GM12878 (cell line): Measurements from ENCODE around the gene FAM184B. TPM values are rescaled to one million over a fixed set of nuclear protein-coding genes. Genes with fewer than 3 reads are reported as not detected.
A peak's percentile ranks its signal among the peaks of the same experiment; 100 is the strongest.

ENCODE experiments used
- ATAC-seq: fragments of 200-7000 bp; cut with Tn5 transposase; 3 replicates; pipeline ENCODE4 v1.9.1; 2020; ENCODE audit warnings: mild to moderate bottlenecking, moderate library complexity
- BruUV-seq: library from RNA; stranded (reverse); fragments of 400-500 nt; replicated peaks from 2 replicates; lab custom pipeline; 2021; lab: Mats Ljungman, UMichigan
- CTCF ChIA-PET: fragments of 300-600 bp; sonication (Branson Sonifier 250); formaldehyde crosslinking; extraction: SDS; loops from one replicate; lab custom pipeline; 2021; ENCODE audit warnings: inconsistent platforms; lab: Yijun Ruan, JAX
- POLR2A ChIA-PET: fragments of 350-600 bp; formaldehyde crosslinking; extraction: SDS; loops from one replicate; lab custom pipeline; 2021; ENCODE audit warnings: inconsistent platforms; lab: Charles Lee
- RAD21 ChIA-PET: fragments of 300-600 bp; sonication (Branson Sonifier 250); formaldehyde crosslinking; loops from one replicate; lab custom pipeline; 2023; ENCODE audit warnings: antibody characterized with exemption; ENCODE audit not compliant: unreplicated experiment; lab: Charles Lee
- SMC1A ChIA-PET: fragments of 300-600 bp; sonication (Branson Sonifier 250); formaldehyde crosslinking; loops from one replicate; lab custom pipeline; 2023; ENCODE audit not compliant: unreplicated experiment, uncharacterized antibody; lab: Charles Lee
- DNase-seq: peaks from one replicate; pipeline ENCODE4 v3.0.0-alpha.2; 2011; ENCODE audit warnings: low read depth, low spot score
- FAIRE-seq: peaks from 3 replicates; lab custom pipeline; 2011; peaks lifted over from hg19 to GRCh38; lab: Jason Lieb, UNC
- H2AFZ ChIP-seq: 2 replicates; pipeline ENCODE4 v1.6.0; 2011; ENCODE audit warnings: low read depth, low read length, control low read depth; ENCODE audit not compliant: control insufficient read depth
- H3K27ac ChIP-seq: 2 replicates; pipeline ENCODE4 v1.5.1; 2011; ENCODE audit warnings: control low read depth; ENCODE audit not compliant: control insufficient read depth, insufficient read depth
- H3K27me3 ChIP-seq, 2 experiments: replicated peaks in 1 of 2; 2 replicates each; pipeline versions ENCODE4 v1.6.0 to v1.6.1; 2011; ENCODE audit warnings: low read length in 1 of 2; ENCODE audit not compliant: control insufficient read depth in 2 of 2, insufficient read depth in 2 of 2
- H3K36me3 ChIP-seq, 2 experiments: 2 replicates each; pipeline ENCODE4 v1.5.1; 2011; ENCODE audit warnings: low read length in 1 of 2; ENCODE audit not compliant: control insufficient read depth in 2 of 2, insufficient read depth in 2 of 2
- H3K4me1 ChIP-seq: 2 replicates; pipeline ENCODE4 v1.6.1; 2011; ENCODE audit warnings: mild to moderate bottlenecking, low read length, moderate library complexity, mixed read lengths; ENCODE audit not compliant: control insufficient read depth, insufficient read depth
- H3K4me2 ChIP-seq: 2 replicates; pipeline ENCODE4 v1.6.0; 2011; ENCODE audit warnings: control low read depth; ENCODE audit not compliant: control insufficient read depth, insufficient read depth
- H3K4me3 ChIP-seq: fragments of 200-600 bp; sonication (generic); 2 replicates; pipeline ENCODE4 v1.5.1; 2016
- H3K79me2 ChIP-seq: 2 replicates; pipeline ENCODE4 v1.6.0; 2011; ENCODE audit warnings: low read length; ENCODE audit not compliant: control insufficient read depth, insufficient read depth
- H3K9ac ChIP-seq: 2 replicates; pipeline ENCODE4 v1.8.0; 2011; ENCODE audit warnings: low read length, control low read depth, mixed read lengths; ENCODE audit not compliant: control insufficient read depth, insufficient read depth
- H3K9me3 ChIP-seq: replicated peaks from 3 replicates; pipeline ENCODE4 v1.5.1; 2011; ENCODE audit warnings: mild to moderate bottlenecking, low read length; ENCODE audit not compliant: control insufficient read depth, insufficient read depth
- H4K20me1 ChIP-seq: 2 replicates; pipeline ENCODE4 v1.6.0; 2011; ENCODE audit not compliant: control insufficient read depth, insufficient read depth
- ATF2 ChIP-seq: IDR thresholded peaks from 2 replicates; pipeline ENCODE4 v1.6.1; 2012; ENCODE audit warnings: low read length, inconsistent platforms
- BACH1 ChIP-seq: fragments of 450-650 bp; IDR thresholded peaks from 2 replicates; pipeline ENCODE4 v1.6.1; 2017; ENCODE audit warnings: mild to moderate bottlenecking, borderline replicate concordance
- CREB1 ChIP-seq: IDR thresholded peaks from 2 replicates; pipeline ENCODE4 v1.6.1; 2012; ENCODE audit warnings: low read depth, mild to moderate bottlenecking, inconsistent platforms
- JUNB ChIP-seq: IDR thresholded peaks from 2 replicates; pipeline ENCODE4 v1.6.1; 2016; ENCODE audit warnings: antibody characterized with exemption, mild to moderate bottlenecking
- NFYB ChIP-seq: IDR thresholded peaks from 2 replicates; pipeline ENCODE4 v1.6.1; 2011; ENCODE audit warnings: low read depth, mild to moderate bottlenecking, low read length, improper control_type of control experiment, moderate library complexity; ENCODE audit not compliant: insufficient read depth
- NR2C2 ChIP-seq: IDR thresholded peaks from 2 replicates; pipeline ENCODE4 v1.6.1; 2011; ENCODE audit warnings: borderline replicate concordance, low read depth; ENCODE audit not compliant: control insufficient read depth, insufficient read length
- PBX3 ChIP-seq: IDR thresholded peaks from 2 replicates; pipeline ENCODE4 v1.6.1; 2011; ENCODE audit warnings: mild to moderate bottlenecking, low read depth, low read length, moderate library complexity; ENCODE audit not compliant: insufficient replicate concordance
- SKIL ChIP-seq: fragments of 450-650 bp; IDR thresholded peaks from 2 replicates; pipeline ENCODE4 v1.6.1; 2017; ENCODE audit warnings: mild to moderate bottlenecking, low read depth, inconsistent platforms; ENCODE audit not compliant: poor library complexity, severe bottlenecking
- YBX1 ChIP-seq: fragments of 450-650 bp; IDR thresholded peaks from 2 replicates; pipeline ENCODE4 v1.6.1; 2016; ENCODE audit warnings: antibody characterized with exemption
- ZBTB40 ChIP-seq: fragments of 450-650 bp; IDR thresholded peaks from 2 replicates; pipeline ENCODE4 v1.6.1; 2016; ENCODE audit warnings: mild to moderate bottlenecking, moderate library complexity, borderline replicate concordance
- ZNF207 ChIP-seq: fragments of 450-650 bp; IDR thresholded peaks from 2 replicates; pipeline ENCODE4 v1.6.1; 2014; ENCODE audit warnings: antibody characterized with exemption, mild to moderate bottlenecking, borderline replicate concordance
- WGBS: methylation state at CpG from one replicate; pipeline ENCODE4 v1.1.6; 2016; ENCODE audit warnings: low lambda C conversion rate; ENCODE audit not compliant: insufficient replicate concordance, insufficient coverage; ENCODE audit errors: missing lambda C conversion rate; 5-methylcytosine and 5-hydroxymethylcytosine counted together
- in situ Hi-C: fragments of 300-500 bp; cut with MboI; formaldehyde crosslinking; loops from 9 replicates; pipeline ENCODE4 v1.14.3; 2018; ENCODE audit warnings: mixed read lengths
- intact Hi-C: fragments of 100-400 bp; cut with micrococcal nuclease; formaldehyde crosslinking; loops from one replicate; pipeline ENCODE4 v1.14.2; 2022; ENCODE audit not compliant: unreplicated experiment
- polyA plus RNA-seq, 11 experiments: library from polyadenylated mRNA; depleted of rRNA in 4 of 11; unstranded in 6 of 11; stranded (reverse) in 5 of 11; fragments of >200 nt; fragmentation: Nextera tagmentation in 4 of 11; fragmentation: Illumina TruSeq in 1 of 11; extraction: Ambion mirVana in 4 of 11; extraction: Trizol in 1 of 11; gene quantifications; 1 replicate in 1 of 11; 2 replicates in 10 of 11; pipeline versions ENCODE4 v1.2.1 to v1.2.3, GENCODE V29; 2011 to 2016; ENCODE audit warnings: inconsistent platforms in 2 of 11, missing spikeins in 2 of 11, low read depth in 1 of 11
- total RNA-seq, 4 experiments: library from RNA; depleted of rRNA in 3 of 4; stranded (reverse); fragments of >200 nt in 3 of 4; fragmentation: Illumina TruSeq in 1 of 4; extraction: Trizol in 1 of 4; gene quantifications; 2 replicates each; pipeline versions ENCODE4 v1.2.1 to v1.2.3, GENCODE V29; 2013 to 2021

The FAM184B gene
- total and polyA plus RNA-seq, 10 of the 15 experiments (the other 5 are each of a cell fraction or from before 2014, with no cell fraction given) = under 0.01 TPM; not detected in 9

- FAIRE-seq = no peak
- ChIA-PET POLR2A (interaction anchor here (1.5 kb wide), 1 partner anchor 236 kb away, joined by 3 read pairs; the partner anchor contains the start of gene LAP3), SMC1A (interaction anchor here (0.7 to 1.3 kb wide), 3 partner anchors 19 to 782 kb away, joined by 3 to 4 read pairs (median 4); no protein-coding TSS in a partner anchor), CTCF (interaction anchor here (0.7 to 1.6 kb wide), 3 partner anchors 14 to 264 kb away, joined by 3 to 8 read pairs (median 3); no protein-coding TSS in a partner anchor), RAD21 (interaction anchor here (0.6 to 1.4 kb wide), 2 partner anchors 15 to 265 kb away, joined by 3 read pairs; no protein-coding TSS in a partner anchor)
- Histone ChIP-seq H3K27me3 (no peaks in the 10 kb centered on the region; a peak in 1 of 4 replicates), H3K4me3 (peak overlapping the region; percentile 87), H3K9me3 (no peaks in the 10 kb centered on the region), H2AFZ (no peak overlapping the region; the same call in 1 of the 2 replicates), H3K36me3 (0 out of 4 replicates have a peak, but pooled peaks cover 0 to 6% of the 10 kb centered on the region in 2 experiments), H3K79me2 (peaks cover 94% of the 10 kb centered on the region), H3K4me2 (peak overlapping the region; percentile 85), H3K9ac (peak overlapping the region; percentile 82; the same call in 1 of the 2 replicates), H3K27ac (peak overlapping the region; percentile 60), H4K20me1 (peaks cover 4% of the 10 kb centered on the region; the same call in 1 of the 2 replicates), H3K4me1 (no peaks in the 10 kb centered on the region)
- in situ Hi-C loops = loop anchor here (10.0 kb wide), 1 partner anchor 212 kb away; the partner anchor contains the start of gene LCORL
- BruUV-seq = no TSS peak
- TF ChIP-seq ZNF207 = no peak
- no peak for TF ChIP-seq PBX3
- no peak for TF ChIP-seq NFYB
- TF ChIP-seq JUNB = no peak
- no peak for TF ChIP-seq YBX1
- no peak for TF ChIP-seq NR2C2
- TF ChIP-seq ATF2 = no peak
- TF ChIP-seq BACH1 = no peak
- TF ChIP-seq ZBTB40 = no peak
- no peak for TF ChIP-seq SKIL
- TF ChIP-seq CREB1 = no peak
- no peak for ATAC-seq
- intact Hi-C loops = loop anchor here (10.0 kb wide), 1 partner anchor 392 kb away; no protein-coding TSS in a partner anchor
- 61% methylated on average over 3 of the region's 3 CpGs for WGBS
- DNase-seq = no peak
These were observed 31.4 kb upstream of the FAM184B start for GRCh38 chr4:17812801-17813200.
